GM18870 (cell line): ENCODE data around the gene TVP23A.
"Not testable (repeated sequence)": the region's sequence is repeated elsewhere in the genome, so short reads cannot be mapped to it uniquely, and the experiment has no call there.

Source experiments
- ATAC-seq: cut with Tn5 transposase; IDR thresholded peaks from one replicate; pipeline ENCODE4 v1.9.1; 2021; ENCODE audit warnings: moderate library complexity; ENCODE audit not compliant: unreplicated experiment

The TVP23A gene

DNA sequence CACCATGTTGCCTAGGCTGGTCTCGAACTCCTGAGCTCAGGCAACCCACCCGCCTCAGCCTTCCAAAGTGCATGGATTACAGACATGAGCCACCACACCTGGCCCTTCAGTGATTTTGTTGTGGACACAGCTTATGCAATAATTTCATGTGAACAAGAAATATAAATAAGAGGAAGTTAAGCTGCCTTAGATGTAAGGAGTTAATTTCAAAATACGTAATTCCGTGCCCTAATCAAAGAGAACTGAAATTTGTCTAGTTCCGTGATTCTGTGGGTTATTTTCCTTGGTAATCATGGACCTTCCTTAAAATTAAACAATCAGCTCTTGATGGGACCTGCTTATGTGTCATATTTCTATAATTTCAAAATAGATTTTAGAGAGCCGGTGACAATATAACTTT lies 11.9 kb downstream of the TVP23A start:
- no peak for ATAC-seq

DNA sequence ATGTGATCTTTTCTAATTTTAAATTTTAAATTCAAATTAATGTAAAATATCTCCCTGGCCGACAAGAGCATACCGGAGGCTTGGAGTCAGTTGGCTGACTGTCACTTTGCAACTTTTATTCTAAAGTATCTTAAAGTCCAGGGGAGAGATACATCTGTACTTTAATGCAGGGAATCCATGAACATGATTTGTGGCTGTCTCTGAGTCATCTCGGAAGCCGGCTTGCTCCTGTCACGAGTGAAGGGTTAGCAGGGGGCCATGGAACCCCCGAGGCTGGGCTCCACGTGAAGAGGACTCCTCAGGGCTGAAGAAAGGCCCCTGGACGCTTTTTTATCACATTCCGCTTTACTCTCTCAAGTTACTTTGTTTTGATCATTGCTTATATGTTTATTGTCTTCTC lies 13.3 kb downstream of the TVP23A start:
- ATAC-seq = no peak

DNA sequence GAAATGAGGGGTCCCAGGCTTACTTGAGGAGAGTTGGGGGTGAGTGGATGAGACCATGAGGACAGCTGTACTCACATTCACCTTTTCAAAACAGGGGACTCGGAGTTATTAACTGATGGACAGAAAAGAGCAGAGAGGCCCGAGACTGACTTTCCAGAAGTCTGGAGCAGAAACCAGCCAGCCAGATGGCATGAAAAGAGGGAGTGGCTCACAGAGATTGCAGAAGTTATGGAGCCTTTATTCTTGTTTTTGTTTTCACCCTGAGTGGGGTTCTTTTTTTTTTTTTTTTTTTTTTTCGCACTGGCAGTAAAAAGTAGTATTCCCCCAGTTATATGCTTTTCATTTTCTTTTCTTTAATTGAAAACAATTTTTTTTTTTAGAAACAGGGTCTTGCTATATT lies 18.9 kb downstream of the TVP23A start:
- ATAC-seq = no peak

DNA sequence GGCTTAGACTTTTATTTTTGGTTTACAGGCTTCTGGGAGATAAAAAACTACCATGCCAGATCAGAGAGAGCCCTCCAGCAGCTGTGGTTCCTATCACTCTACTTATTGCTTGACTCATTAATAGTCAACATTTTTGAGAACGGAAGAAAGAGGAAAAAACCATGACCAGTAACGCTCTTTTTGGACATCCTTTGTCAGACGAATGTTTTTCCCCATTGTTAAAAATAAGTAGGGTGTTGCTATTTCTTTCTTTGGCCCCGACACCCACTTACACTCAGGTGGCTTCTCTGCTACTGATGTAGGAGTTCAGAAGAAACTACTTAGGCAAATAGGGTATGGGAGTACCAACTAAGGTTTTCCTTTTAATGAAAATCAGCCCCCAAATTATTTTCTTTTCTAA lies 27.5 kb downstream of the TVP23A start:
- ATAC-seq = no peak

DNA sequence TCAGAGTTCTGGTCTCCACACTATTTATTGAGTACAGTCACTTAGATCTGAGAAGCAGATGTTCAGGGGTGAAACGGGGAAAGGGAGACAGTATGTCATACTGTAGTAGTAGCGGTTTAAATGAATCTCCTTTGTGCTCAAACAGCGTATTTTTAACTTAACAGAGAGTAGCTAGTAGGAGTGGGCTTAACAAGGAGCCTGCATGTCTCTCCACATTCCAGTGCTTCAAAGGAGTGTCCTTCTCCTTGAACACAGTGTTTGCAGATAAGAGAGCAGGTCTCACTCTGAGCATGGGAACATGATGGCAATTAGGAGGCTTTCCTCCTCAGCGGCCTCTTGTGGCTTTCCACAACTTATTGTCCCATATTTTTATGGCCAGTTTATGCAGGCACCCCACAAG lies 30.0 kb downstream of the TVP23A start:
- not testable (repeated sequence) for ATAC-seq

DNA sequence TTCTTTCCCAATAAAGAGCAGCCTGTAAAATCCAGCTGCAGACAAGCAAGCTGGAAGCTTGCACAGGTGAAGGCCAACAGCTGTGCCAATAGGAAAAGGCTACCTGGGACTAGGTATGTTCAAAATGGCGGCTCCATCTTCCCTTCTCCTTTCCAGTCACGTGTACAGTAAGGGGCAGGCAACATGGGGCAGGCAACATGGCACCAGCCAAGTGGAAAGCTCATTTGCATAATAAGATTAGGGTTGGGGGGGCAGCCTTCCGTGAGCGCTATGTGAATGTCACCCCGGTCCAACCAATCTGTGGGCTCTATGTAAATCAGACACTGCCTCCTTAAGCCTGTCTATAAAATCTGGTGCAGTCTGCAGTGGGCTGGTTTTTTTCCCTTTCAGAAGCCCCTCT lies 31.3 kb downstream of the TVP23A start:
- ATAC-seq = no peak

DNA sequence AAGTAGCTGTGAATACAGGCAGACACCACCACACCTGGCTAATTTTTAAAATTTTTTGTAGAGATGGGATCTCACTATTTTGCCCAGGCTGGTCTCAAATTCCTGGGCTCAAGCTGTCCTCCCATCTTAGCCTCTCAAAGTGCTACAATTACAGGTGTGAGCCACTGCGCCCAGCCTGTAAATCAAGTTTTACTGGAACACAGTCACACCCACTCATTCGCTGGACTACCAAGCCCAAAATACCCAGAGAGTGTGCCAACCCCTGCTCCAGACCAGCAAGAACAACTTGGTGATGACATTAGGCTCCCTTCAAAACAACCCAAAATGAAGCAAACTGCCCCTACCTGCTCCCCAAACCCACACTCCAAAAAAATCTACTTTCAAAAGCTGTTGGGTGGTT lies 36.0 kb downstream of the TVP23A start:
- ATAC-seq = no peak

DNA sequence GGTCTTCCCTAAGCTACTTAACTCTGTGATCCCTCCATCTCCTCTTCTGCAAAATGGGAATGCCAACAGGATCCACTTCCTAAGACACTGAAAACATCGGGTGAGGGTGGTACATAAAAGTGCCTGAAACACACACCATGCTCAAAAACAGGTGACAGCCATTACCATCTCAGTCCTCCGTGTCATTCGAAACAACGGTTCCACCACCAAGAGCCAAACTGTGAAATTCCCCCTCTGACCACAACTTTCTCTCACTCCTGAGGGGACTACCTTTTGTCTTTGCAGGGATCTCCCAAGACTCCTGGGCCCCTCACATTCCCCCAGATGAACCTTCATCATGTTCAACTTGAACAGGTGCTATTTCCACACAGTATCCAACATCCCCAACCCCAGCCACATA lies 38.0 kb downstream of the TVP23A start:
- no peak for ATAC-seq

DNA sequence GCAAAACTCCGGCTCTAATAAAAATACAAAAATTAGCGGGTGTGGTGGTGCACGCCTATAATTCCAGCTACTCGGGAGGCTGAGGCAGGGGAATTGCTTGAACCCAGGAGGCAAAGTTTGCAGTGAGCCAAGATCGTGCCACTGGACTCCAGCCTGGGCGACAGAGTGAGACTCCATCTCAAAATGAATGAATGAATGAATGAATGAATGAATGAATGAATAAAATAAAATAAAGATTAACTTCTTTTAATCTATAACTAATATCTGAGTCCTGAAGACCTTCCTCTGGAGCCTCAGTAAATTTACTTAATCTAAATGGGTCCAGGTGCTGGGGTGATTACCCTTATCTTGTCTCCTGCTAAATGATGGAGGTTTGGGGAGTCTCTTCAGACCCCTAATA lies 38.7 kb downstream of the TVP23A start:
- ATAC-seq = not testable (repeated sequence)

DNA sequence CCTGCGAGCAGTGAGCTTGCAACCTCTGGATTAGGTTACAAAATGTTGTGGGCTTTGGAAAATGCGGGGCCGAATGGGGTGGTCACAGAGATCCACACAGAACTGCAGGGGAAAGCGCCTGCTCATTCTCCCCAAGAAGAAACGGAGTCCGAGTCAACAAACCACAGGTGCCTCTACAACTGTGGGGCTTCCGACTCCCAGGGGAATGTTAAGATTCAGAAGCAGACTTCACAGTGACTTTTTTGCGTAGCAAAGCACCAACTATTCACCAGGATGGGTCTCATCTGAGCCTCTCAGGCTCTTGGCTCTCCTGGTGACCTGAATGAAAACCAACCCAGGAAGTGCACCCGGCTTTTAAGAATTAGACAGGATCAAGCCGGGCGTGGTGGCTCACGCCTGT lies 41.2 kb downstream of the TVP23A start:
- no peak for ATAC-seq

DNA sequence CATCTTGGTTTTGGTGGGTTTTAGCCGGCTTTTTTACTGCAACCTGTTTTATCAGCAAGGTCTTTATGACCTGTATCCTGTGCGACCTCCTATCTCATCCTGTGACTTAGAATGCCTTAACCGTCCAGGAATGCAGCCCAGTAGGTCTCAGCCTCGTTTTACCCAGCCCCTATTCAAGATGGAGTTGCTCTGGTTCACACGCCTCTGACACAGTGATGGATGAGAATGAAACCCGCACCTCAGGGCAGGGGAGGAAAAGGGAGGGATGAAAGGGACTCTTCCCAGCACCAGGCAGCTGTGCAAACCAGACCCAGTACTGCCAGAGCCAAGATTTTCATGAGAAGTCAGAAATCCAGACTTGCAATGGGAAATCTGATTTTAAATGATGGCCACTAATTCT lies 41.7 kb downstream of the TVP23A start:
- not testable (repeated sequence) for ATAC-seq

DNA sequence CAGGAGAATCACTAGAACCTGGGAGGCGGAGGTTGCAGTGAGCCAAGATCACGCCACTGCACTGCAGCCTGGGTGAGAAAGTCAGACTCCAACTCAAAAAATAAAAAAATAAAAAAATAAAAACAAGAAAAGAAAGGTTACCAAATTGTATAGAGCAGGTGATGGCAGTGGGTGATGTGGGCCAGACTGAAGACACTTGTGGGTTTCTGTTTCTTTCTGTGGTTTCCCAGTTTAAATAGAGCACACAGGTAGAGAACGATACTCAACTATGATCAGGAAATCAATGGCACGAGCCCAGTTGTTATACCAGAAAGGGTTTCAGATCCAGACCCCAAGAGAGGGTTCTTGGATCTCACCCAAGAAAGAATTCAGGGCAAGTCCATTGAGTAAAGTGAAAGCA lies 42.3 kb downstream of the TVP23A start:
- ATAC-seq = peak; percentile 76

DNA sequence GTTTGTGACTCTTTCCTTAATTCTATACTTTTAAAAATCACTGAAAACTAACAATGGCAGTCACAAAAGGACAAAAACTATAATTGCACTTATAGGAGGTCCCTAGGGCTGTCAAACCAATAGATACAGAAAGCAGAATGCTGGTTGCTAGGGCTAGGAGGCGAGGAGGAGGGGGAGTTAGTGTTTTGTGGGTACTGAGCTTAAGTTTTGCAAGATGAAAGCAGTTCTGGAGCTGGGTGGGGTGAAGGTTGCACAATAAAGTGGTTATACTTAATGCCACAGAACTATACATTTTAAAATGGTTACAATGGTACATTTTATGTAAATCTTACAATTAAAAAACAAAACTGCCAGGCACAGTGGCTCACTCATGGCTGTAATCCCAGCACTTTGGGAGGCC lies 47.7 kb downstream of the TVP23A start:
- ATAC-seq = no peak

DNA sequence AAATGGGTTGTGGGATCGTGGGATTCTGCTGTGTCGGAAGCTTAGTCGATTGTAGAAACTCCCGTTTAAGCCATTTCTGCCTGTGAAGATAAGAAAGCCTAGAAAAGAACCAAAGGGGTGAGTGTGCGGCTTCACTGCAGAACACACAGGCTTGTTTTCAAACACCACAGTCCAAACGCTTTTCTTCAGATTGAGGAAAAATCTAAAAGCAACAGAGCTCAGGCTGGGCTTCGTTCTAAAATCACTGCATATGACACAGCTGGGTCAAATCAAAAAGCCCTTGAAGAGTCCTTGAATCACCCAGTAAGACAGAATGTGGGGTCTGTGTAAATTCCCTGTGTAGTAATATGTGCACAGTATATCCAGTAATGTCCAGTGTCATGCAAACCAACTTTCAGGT lies 49.2 kb downstream of the TVP23A start:
- no peak for ATAC-seq

DNA sequence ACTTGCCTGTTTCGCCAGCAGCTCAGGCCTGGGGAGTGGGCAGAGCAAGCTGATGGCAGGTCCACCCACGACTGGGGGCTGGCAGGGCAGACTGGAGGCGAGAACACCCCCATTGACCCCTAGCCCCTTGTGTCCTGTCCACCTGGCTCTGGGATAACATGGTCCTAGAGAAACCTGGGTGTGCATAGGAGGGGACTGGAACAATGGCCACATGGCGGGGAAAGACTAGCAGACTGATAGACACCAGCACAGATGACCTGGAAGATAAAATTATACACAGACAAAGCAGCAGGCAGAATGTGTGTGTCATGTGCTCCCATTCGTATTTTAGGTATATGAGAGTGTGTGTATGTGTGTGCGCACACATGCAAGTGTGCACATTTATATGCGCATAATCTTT lies 51.5 kb downstream of the TVP23A start:
- ATAC-seq = no peak

DNA sequence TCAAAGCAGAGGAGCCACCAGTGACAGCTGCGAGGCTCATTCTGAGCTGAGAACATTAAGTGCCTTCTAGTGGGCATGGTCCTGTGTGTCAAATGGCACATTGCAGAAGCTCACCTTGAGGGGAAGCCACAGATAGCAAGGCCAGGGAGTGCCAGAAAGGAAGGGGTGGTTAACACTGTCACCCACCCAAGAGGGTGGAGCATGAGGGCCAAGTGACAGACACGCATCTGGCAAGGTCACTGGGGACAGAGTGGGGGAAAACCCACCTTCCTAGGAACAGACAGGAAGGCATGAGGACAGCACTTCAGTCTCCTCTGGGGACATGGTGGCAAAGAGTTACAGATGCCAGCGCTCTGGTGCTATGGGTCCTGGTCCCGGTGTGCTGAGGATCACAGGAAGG lies 52.8 kb downstream of the TVP23A start:
- ATAC-seq = peak; percentile 63

DNA sequence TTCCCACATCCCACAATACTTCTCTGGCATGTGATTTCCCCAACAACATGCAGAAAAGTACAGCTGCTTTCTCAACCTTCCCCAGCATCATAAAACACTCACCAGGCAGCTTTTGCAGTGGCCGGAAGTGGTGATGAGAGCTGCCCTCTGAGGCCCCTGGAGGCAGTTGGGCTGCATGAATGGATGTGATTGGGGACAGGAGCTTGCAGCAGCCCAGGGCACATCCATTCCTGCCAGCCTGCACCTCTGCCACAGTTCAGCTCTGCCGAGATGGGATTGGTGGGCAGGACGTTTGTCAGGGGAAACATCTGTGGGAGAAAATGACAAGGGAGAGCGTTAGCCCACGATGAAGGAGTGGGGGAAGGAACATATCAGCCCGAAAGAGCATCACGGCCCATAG lies 55.1 kb downstream of the TVP23A start:
- no peak for ATAC-seq

DNA sequence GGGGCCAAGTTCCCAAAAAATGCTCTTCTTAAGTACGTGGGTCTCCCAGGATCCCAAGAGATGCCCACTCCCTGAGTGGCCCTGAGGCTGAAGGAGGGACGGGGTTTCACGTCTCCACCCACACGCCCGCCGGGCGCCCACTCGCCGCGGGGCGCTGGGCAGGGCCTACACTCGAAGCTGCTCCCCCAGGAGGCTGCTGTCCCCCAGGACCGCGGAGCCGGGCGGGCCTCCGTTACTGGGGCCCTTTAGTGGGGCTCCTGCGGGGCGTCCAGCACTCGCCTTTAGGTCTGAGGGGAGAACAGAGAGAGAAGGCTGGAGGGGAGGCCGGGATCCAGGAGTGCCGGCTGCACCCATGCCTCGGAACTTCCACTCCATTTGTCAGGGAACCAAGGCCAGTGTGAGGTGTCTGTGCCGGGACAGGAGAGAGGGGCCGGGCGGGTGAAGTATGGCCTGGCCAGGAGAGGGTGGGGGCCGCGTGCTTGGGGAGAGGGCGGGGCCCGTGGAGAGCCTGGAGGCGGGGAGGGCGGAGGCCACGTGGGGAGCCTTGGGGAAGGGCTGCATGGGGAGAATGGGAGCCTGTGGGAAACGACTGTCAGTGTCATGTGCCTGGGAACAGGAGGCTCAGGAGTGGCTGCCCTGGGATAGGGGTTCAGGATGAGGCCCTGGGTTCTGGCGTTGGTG lies 56.1 kb downstream of the TVP23A start:
- no peak for ATAC-seq

DNA sequence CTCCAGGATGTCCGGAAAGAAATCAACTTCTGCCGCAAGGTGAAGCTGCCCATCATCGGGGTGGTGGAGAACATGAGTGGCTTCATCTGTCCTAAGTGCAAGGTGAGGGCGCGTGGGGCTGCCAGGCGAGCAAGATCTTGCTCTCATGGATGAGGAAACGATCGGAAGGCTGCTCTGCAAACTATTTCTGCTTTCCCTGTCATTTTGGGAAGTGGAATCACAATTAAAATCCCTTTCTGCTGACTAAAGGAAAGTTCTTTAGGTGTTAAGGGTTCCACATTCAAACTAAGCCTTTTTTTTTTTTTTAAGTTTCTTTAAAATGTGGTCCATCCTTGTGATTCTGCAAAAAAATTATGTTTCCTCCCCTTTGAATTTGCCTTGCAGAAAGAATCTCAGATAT lies 57.2 kb downstream of the TVP23A start:
- ATAC-seq = no peak

DNA sequence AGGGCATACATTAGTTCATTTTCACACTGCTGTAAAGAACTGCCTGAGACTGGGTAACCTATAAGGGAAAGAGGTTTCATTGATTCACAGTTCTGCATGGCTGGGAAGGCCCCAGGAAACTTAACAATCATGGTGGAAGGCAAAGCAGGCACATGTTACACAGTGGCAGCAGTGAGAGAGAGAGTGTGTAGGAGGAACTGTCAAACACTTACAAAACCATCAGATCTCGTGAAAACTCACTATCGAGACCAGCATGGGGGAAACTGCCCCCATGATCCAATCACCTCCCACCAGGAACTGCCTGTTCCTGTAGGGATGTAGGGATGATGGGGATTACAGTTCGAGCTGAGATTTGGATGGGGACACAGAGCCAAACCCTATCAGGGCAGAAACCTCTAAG lies 57.7 kb downstream of the TVP23A start:
- ATAC-seq = no peak

DNA sequence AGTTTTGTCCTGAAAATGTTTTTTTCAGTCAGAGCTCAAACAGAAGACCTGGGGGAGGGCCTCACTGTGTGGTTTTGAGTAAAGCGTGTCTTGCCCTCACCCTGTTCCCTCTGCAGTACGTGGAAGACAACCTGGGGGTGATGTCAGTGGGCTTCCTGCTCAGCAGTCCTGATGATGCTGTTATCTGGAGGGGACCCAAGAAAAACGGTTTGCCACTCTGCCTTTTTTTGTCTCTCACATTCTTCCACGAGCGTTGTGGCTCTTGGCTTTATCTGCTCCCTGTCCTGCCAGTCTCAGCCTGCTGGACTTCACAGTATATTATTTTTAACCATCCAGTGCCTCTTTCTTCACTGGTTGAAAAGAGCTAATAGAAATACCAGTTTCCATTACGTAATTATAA lies 62.0 kb downstream of the TVP23A start:
- ATAC-seq = no peak

DNA sequence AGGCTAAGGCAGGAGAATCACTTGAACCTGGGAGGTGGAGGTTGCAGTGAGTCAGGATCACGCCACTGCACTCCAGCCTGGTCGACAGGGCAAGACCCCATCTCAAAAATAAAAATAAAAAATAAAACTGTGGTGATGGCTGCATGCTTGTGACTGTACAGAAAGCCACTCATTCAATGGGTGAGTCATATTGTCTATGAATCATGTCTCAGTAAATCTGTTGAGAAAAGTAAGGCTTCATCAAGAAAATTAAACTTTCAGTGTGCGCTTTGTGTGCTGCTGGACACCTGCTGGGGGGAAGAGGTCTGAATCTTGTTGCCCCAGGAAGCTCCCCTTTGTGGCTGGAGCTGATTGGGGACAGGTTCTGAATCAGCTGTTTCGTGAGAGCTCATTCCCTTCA lies 63.7 kb downstream of the TVP23A start:
- ATAC-seq = no peak

DNA sequence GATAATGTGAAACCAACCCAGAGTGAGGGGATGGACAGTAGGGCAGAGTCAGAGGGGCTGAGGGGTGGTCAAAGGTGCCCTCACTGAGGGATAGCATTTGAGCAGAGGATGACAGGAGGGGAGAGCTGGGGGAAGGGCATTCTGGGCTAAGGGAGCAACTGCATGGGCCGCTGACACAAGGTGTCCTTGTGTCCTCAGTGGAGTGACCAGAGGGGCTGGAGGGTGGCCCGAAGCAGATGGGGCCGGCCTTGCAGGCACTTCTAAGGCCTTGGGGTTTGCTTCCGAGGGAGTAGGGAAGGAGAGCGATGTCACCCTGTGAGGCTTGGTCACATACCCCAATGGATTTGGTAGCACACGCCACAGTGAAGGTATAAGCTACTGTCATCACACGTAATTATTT lies 64.9 kb downstream of the TVP23A start:
- no peak for ATAC-seq
